HepG2 (cell line): ENCODE measurements around the gene SPOPL. TPM values are rescaled to one million over a fixed set of nuclear protein-coding genes. Genes with fewer than 3 reads are reported as not detected.

Experiments used
- CBX1 ChIP-seq: IDR thresholded peaks from one replicate; pipeline ENCODE4 v1.6.1; 2016; ENCODE audit warnings: antibody characterized with exemption, low read depth
- FOSL2 ChIP-seq: sonication (generic); formaldehyde crosslinking; IDR thresholded peaks from 2 replicates; pipeline ENCODE4 v1.4.0; 2020; ENCODE audit warnings: missing genetic modification reagents
- FOXA3 ChIP-seq: IDR thresholded peaks from 2 replicates; pipeline ENCODE4 v1.6.1; 2016; ENCODE audit warnings: missing genetic modification reagents, missing compliant biosample characterization
- HIVEP1 ChIP-seq: sonication (generic); formaldehyde crosslinking; IDR thresholded peaks from 2 replicates; pipeline ENCODE4 v1.4.0; 2020; ENCODE audit warnings: mild to moderate bottlenecking, missing genetic modification reagents
- PRPF4 ChIP-seq: fragments of 200-400 bp; formaldehyde crosslinking; IDR thresholded peaks from 2 replicates; pipeline ENCODE4 v1.6.1; 2016; ENCODE audit warnings: low read length, low read depth; ENCODE audit not compliant: poor library complexity, severe bottlenecking
- SIX1 ChIP-seq: sonication (generic); formaldehyde crosslinking; IDR thresholded peaks from 2 replicates; pipeline ENCODE4 v1.4.0; 2020; ENCODE audit warnings: missing genetic modification reagents, borderline replicate concordance
- ZFP36 ChIP-seq: fragments of 150-350 bp; IDR thresholded peaks from 2 replicates; pipeline ENCODE4 v1.6.1; 2018; ENCODE audit warnings: borderline replicate concordance, low read length, low read depth; ENCODE audit not compliant: partially characterized antibody
- ZNF296 ChIP-seq: sonication (generic); formaldehyde crosslinking; conservative IDR thresholded peaks from 2 replicates; pipeline ENCODE4 v1.5.0; 2020; ENCODE audit warnings: mild to moderate bottlenecking, missing genetic modification reagents
- ZNF335 ChIP-seq: sonication (generic); formaldehyde crosslinking; IDR thresholded peaks from 2 replicates; pipeline ENCODE4 v1.4.0; 2020; ENCODE audit warnings: missing genetic modification reagents
- ZNF432 ChIP-seq: sonication (generic); formaldehyde crosslinking; IDR thresholded peaks from 2 replicates; pipeline ENCODE4 v1.5.0; 2020; ENCODE audit warnings: missing genetic modification reagents, mild to moderate bottlenecking, borderline replicate concordance
- ZNF709 ChIP-seq: sonication (generic); formaldehyde crosslinking; IDR thresholded peaks from 2 replicates; pipeline ENCODE4 v1.5.0; 2020; ENCODE audit warnings: mild to moderate bottlenecking, missing genetic modification reagents
- ZNF749 ChIP-seq: sonication (generic); formaldehyde crosslinking; IDR thresholded peaks from 2 replicates; pipeline ENCODE4 v1.8.0; 2022; ENCODE audit warnings: mild to moderate bottlenecking, missing genetic modification reagents, moderate library complexity, borderline replicate concordance
- ZNF777 ChIP-seq: sonication (generic); formaldehyde crosslinking; IDR thresholded peaks from 2 replicates; pipeline ENCODE4 v1.4.0; 2020; ENCODE audit warnings: missing genetic modification reagents
- polyA plus RNA-seq, 8 experiments: library from polyadenylated mRNA; depleted of rRNA in 3 of 8; stranded (reverse) in 7 of 8; unstranded in 1 of 8; fragments of >200 nt; fragmentation: Illumina TruSeq in 4 of 8; extraction: Trizol in 4 of 8; gene quantifications; 2 replicates each; pipeline versions ENCODE4 v1.2.1 to v1.2.3, GENCODE V29; 2011 to 2016; ENCODE audit warnings: low read depth in 4 of 8, missing spikeins in 1 of 8, mixed read lengths in 1 of 8; ENCODE audit not compliant: insufficient read depth in 1 of 8
- total RNA-seq, 5 experiments: library from RNA; depleted of rRNA; stranded (reverse); fragments of >200 nt; fragmentation: Illumina TruSeq; extraction: Trizol; gene quantifications; 2 replicates each; pipeline ENCODE4 v1.2.3, GENCODE V29; 2016; ENCODE audit warnings: low read depth in 1 of 5
- TF ChIP-seq, protein P1 (sequence below): IDR thresholded peaks from 2 replicates; pipeline ENCODE4 v1.6.1; 2016
- TF ChIP-seq, protein P2 (sequence below): sonication (generic); formaldehyde crosslinking; IDR thresholded peaks from 2 replicates; pipeline ENCODE4 v1.4.0; 2020; ENCODE audit warnings: missing genetic modification reagents, borderline replicate concordance
- TF ChIP-seq, protein P3 (sequence below): sonication (generic); formaldehyde crosslinking; IDR thresholded peaks from 2 replicates; pipeline ENCODE4 v1.8.0; 2022; ENCODE audit warnings: mild to moderate bottlenecking, missing genetic modification reagents; ENCODE audit not compliant: insufficient replicate concordance
- TF ChIP-seq, protein P4 (sequence below): IDR thresholded peaks from 2 replicates; pipeline ENCODE4 v1.6.1; 2012; ENCODE audit warnings: low read depth, low read length, improper control_type of control experiment
- TF ChIP-seq, protein P5 (sequence below): sonication (generic); formaldehyde crosslinking; conservative IDR thresholded peaks from 2 replicates; pipeline ENCODE4 v1.8.0; 2022; ENCODE audit warnings: missing genetic modification reagents

The SPOPL gene
- total and polyA plus RNA-seq, 2 of the 13 experiments (the other 11 are each of a cell fraction or from before 2014, with no cell fraction given), result 12.6 to 51.6 TPM

DNA sequence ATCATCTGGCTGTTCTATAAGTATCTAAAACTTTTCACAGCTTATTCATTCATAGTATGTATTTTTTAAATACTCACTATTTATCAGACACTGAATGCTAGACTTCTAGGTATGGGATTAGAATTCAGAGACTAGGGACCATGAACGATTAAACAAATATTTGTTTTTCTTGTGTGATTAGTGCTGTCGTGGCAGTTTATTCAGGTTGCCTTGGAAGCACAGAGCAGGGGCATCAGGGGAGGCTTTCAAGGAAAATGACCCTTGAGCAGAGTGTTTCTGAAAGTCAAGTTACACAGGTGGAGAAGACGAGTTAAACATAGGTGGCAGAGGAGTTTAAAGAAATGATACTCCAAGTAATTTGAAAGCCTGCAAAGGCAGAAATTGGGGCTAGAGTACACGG is 5.7 kb downstream of the SPOPL start (continued):
- TF ChIP-seq HIVEP1 (CRISPR knock-in tag) (no peak), ZNF296 (CRISPR knock-in tag) (no peak), ZNF432 (no peak), ZNF335 (CRISPR knock-in tag) (no peak), FOXA3 (peak; percentile 60), FOSL2 (peak; percentile 16; the same call in 1 of the 2 replicates), SIX1 (CRISPR knock-in tag) (no peak), ZNF749 (no peak), ZNF709 (no peak), ZNF777 (CRISPR knock-in tag) (no peak), CBX1 (no peak), PRPF4 (no peak), ZFP36 (no peak)
- TF ChIP-seq, protein P1, sequence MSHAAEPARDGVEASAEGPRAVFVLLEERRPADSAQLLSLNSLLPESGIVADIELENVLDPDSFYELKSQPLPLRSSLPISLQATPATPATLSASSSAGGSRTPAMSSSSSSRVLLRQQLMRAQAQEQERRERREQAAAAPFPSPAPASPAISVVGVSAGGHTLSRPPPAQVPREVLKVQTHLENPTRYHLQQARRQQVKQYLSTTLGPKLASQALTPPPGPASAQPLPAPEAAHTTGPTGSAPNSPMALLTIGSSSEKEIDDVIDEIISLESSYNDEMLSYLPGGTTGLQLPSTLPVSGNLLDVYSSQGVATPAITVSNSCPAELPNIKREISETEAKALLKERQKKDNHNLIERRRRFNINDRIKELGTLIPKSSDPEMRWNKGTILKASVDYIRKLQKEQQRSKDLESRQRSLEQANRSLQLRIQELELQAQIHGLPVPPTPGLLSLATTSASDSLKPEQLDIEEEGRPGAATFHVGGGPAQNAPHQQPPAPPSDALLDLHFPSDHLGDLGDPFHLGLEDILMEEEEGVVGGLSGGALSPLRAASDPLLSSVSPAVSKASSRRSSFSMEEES (CRISPR knock-in tag), result no peak
- TF ChIP-seq, protein P2, sequence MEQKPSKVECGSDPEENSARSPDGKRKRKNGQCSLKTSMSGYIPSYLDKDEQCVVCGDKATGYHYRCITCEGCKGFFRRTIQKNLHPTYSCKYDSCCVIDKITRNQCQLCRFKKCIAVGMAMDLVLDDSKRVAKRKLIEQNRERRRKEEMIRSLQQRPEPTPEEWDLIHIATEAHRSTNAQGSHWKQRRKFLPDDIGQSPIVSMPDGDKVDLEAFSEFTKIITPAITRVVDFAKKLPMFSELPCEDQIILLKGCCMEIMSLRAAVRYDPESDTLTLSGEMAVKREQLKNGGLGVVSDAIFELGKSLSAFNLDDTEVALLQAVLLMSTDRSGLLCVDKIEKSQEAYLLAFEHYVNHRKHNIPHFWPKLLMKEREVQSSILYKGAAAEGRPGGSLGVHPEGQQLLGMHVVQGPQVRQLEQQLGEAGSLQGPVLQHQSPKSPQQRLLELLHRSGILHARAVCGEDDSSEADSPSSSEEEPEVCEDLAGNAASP (CRISPR knock-in tag), result no peak
- TF ChIP-seq, protein P3, sequence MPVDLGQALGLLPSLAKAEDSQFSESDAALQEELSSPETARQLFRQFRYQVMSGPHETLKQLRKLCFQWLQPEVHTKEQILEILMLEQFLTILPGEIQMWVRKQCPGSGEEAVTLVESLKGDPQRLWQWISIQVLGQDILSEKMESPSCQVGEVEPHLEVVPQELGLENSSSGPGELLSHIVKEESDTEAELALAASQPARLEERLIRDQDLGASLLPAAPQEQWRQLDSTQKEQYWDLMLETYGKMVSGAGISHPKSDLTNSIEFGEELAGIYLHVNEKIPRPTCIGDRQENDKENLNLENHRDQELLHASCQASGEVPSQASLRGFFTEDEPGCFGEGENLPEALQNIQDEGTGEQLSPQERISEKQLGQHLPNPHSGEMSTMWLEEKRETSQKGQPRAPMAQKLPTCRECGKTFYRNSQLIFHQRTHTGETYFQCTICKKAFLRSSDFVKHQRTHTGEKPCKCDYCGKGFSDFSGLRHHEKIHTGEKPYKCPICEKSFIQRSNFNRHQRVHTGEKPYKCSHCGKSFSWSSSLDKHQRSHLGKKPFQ (CRISPR knock-in tag), result no peak
- TF ChIP-seq, protein P4, sequence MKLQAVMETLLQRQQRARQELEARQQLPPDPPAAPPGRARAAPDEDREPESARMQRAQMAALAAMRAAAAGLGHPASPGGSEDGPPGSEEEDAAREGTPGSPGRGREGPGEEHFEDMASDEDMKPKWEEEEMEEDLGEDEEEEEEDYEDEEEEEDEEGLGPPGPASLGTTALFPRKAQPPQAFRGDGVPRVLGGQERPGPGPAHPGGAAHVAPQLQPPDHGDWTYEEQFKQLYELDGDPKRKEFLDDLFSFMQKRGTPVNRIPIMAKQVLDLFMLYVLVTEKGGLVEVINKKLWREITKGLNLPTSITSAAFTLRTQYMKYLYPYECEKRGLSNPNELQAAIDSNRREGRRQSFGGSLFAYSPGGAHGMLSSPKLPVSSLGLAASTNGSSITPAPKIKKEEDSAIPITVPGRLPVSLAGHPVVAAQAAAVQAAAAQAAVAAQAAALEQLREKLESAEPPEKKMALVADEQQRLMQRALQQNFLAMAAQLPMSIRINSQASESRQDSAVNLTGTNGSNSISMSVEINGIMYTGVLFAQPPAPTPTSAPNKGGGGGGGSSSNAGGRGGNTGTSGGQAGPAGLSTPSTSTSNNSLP, result peak; percentile 87
- TF ChIP-seq, protein P5, sequence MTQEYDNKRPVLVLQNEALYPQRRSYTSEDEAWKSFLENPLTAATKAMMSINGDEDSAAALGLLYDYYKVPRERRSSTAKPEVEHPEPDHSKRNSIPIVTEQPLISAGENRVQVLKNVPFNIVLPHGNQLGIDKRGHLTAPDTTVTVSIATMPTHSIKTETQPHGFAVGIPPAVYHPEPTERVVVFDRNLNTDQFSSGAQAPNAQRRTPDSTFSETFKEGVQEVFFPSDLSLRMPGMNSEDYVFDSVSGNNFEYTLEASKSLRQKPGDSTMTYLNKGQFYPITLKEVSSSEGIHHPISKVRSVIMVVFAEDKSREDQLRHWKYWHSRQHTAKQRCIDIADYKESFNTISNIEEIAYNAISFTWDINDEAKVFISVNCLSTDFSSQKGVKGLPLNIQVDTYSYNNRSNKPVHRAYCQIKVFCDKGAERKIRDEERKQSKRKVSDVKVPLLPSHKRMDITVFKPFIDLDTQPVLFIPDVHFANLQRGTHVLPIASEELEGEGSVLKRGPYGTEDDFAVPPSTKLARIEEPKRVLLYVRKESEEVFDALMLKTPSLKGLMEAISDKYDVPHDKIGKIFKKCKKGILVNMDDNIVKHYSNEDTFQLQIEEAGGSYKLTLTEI (CRISPR knock-in tag), result no peak
